K562 (cell line): ENCODE results near the gene TEX54. TPM values are rescaled to one million over a fixed set of nuclear protein-coding genes. Genes with fewer than 3 reads are reported as not detected.

ENCODE experiments used
- ARHGAP35 ChIP-seq: fragments of 450-650 bp; IDR thresholded peaks from 2 replicates; pipeline ENCODE4 v1.6.1; 2018; ENCODE audit not compliant: partially characterized antibody
- ATF1 ChIP-seq, 2 experiments: fragments of 450-650 bp in 1 of 2; IDR thresholded peaks; 2 replicates each; pipeline ENCODE4 v1.6.1; 2016; ENCODE audit warnings: missing compliant biosample characterization in 1 of 2, missing genetic modification characterization in 1 of 2
- CBX3 ChIP-seq, 2 experiments: IDR thresholded peaks; 1 replicate in 1 of 2; 2 replicates in 1 of 2; pipeline ENCODE4 v1.6.1; 2012; ENCODE audit warnings: inconsistent platforms in 2 of 2, low read length in 2 of 2, borderline replicate concordance in 1 of 2, control low read depth in 1 of 2
- EZH2 ChIP-seq: IDR thresholded peaks from 2 replicates; pipeline ENCODE4 v1.6.1; 2012; ENCODE audit warnings: low read depth, mild to moderate bottlenecking, inconsistent platforms, low read length, borderline replicate concordance
- HNRNPLL ChIP-seq: fragments of 200-400 bp; formaldehyde crosslinking; IDR thresholded peaks from 2 replicates; pipeline ENCODE4 v1.6.1; 2017; ENCODE audit warnings: low read length, low read depth, mild to moderate bottlenecking; ENCODE audit not compliant: poor library complexity, severe bottlenecking
- MCM2 ChIP-seq: fragments of 450-650 bp; IDR thresholded peaks from 2 replicates; pipeline ENCODE4 v1.6.1; 2017; ENCODE audit warnings: low read depth, mild to moderate bottlenecking
- MCM7 ChIP-seq, 2 experiments: fragments of 450-650 bp; IDR thresholded peaks; 2 replicates each; pipeline ENCODE4 v1.6.1; 2016 to 2018
- MTF1 ChIP-seq: fragments of 250-450 bp; sonication (Bioruptor Pico); IDR thresholded peaks from 2 replicates; pipeline ENCODE4 v1.9.0; 2021; ENCODE audit warnings: moderate library complexity, mild to moderate bottlenecking, inconsistent platforms, borderline replicate concordance
- MXI1 ChIP-seq: IDR thresholded peaks from 2 replicates; pipeline ENCODE4 v1.6.1; 2011; ENCODE audit warnings: low read depth, mild to moderate bottlenecking, improper control_type of control experiment, low read length
- NCOR1 ChIP-seq: fragments of 450-650 bp; IDR thresholded peaks from 2 replicates; pipeline ENCODE4 v1.6.1; 2016; ENCODE audit warnings: mild to moderate bottlenecking, moderate library complexity
- NR4A1 ChIP-seq, 2 experiments: fragments of 250-450 bp in 1 of 2; fragments of 450-650 bp in 1 of 2; sonication (Bioruptor Pico) in 1 of 2; IDR thresholded peaks; 2 replicates each; pipeline versions ENCODE4 v1.4.0 to v1.6.1; 2016 to 2020; ENCODE audit warnings: mild to moderate bottlenecking in 2 of 2, missing compliant biosample characterization in 1 of 2, missing genetic modification characterization in 1 of 2, moderate library complexity in 1 of 2
- PTBP1 ChIP-seq: fragments of 200-400 bp; formaldehyde crosslinking; IDR thresholded peaks from 2 replicates; pipeline ENCODE4 v1.6.1; 2017; ENCODE audit warnings: low read depth, low read length
- RAD51 ChIP-seq: fragments of 450-650 bp; IDR thresholded peaks from 2 replicates; pipeline ENCODE4 v1.7.1; 2016; ENCODE audit warnings: low read depth, mild to moderate bottlenecking, borderline replicate concordance
- RNF2 ChIP-seq: sonication (generic); IDR thresholded peaks from 2 replicates; pipeline ENCODE4 v1.6.1; 2016
- SAFB ChIP-seq: fragments of 200-400 bp; formaldehyde crosslinking; IDR thresholded peaks from 2 replicates; pipeline ENCODE4 v1.6.1; 2017; ENCODE audit warnings: low read depth, low read length, borderline replicate concordance
- TAL1 ChIP-seq: fragments of 450-650 bp; IDR thresholded peaks from 2 replicates; pipeline ENCODE4 v1.6.1; 2016; ENCODE audit warnings: mild to moderate bottlenecking
- TFAM ChIP-seq: fragments of 250-450 bp; sonication (Bioruptor Pico); conservative IDR thresholded peaks from 2 replicates; pipeline ENCODE4 v1.5.0; 2021; ENCODE audit warnings: mild to moderate bottlenecking, moderate library complexity
- U2AF2 ChIP-seq: fragments of 200-400 bp; formaldehyde crosslinking; optimal IDR thresholded peaks from 2 replicates; pipeline ENCODE3; 2017; ENCODE audit warnings: low read depth, mild to moderate bottlenecking, low read length
- ZFP36 ChIP-seq: fragments of 150-350 bp; IDR thresholded peaks from 2 replicates; pipeline ENCODE4 v1.6.1; 2018; ENCODE audit warnings: low read length, low read depth; ENCODE audit not compliant: partially characterized antibody
- ZNF133 ChIP-seq: fragments of 250-450 bp; sonication (Bioruptor Pico); IDR thresholded peaks from 2 replicates; pipeline ENCODE4 v1.4.0; 2020; ENCODE audit warnings: mild to moderate bottlenecking
- ZNF24 ChIP-seq: fragments of 450-650 bp; IDR thresholded peaks from 2 replicates; pipeline ENCODE4 v1.6.1; 2016
- ZNF41 ChIP-seq: fragments of 250-450 bp; sonication (Bioruptor Pico); conservative IDR thresholded peaks from 2 replicates; pipeline ENCODE4 v1.4.0; 2020; ENCODE audit warnings: mild to moderate bottlenecking
- ZNF561 ChIP-seq: fragments of 450-650 bp; formaldehyde crosslinking; conservative IDR thresholded peaks from 2 replicates; pipeline ENCODE4 v1.4.0; 2020; ENCODE audit warnings: mild to moderate bottlenecking, moderate library complexity
- polyA plus RNA-seq, 8 experiments: library from polyadenylated mRNA; depleted of rRNA in 4 of 8; stranded (reverse) in 5 of 8; unstranded in 3 of 8; fragments of >200 nt; fragmentation: Nextera tagmentation in 2 of 8; fragmentation: Illumina TruSeq in 1 of 8; extraction: Ambion mirVana in 2 of 8; extraction: Trizol in 1 of 8; gene quantifications; 2 replicates each; pipeline versions ENCODE4 v1.2.1 to v1.2.3, GENCODE V29; 2011 to 2014; ENCODE audit warnings: inconsistent platforms in 1 of 8, missing spikeins in 1 of 8
- total RNA-seq, 7 experiments: library from RNA; depleted of rRNA in 6 of 7; stranded (reverse); fragments of >200 nt in 6 of 7; fragmentation: Illumina TruSeq in 2 of 7; extraction: Trizol in 2 of 7; gene quantifications; 2 replicates each; pipeline versions ENCODE4 v1.2.1 to v1.2.3, GENCODE V29; 2011 to 2021; ENCODE audit warnings: low replicate concordance in 1 of 7
- TF ChIP-seq, protein P1 (sequence below): fragments of 250-450 bp; sonication (Bioruptor Pico); IDR thresholded peaks from 2 replicates; pipeline ENCODE4 v1.8.0; 2022; ENCODE audit warnings: moderate library complexity, mild to moderate bottlenecking, inconsistent platforms
- TF ChIP-seq, protein P2 (sequence below), 2 experiments: IDR thresholded peaks; 2 replicates each; pipeline ENCODE4 v1.6.1; 2011; ENCODE audit warnings: borderline replicate concordance in 1 of 2, control low read depth in 1 of 2, low read depth in 1 of 2, low read length in 1 of 2, mild to moderate bottlenecking in 1 of 2, mixed read lengths in 1 of 2, moderate library complexity in 1 of 2; ENCODE audit not compliant: insufficient read depth in 1 of 2, insufficient read length in 1 of 2, poor library complexity in 1 of 2, severe bottlenecking in 1 of 2; ENCODE audit errors: extremely low read depth in 1 of 2
- TF ChIP-seq, protein P3 (sequence below), 2 experiments: fragments of 450-650 bp in 1 of 2; sonication (generic) in 1 of 2; formaldehyde crosslinking in 1 of 2; IDR thresholded peaks in 1 of 2; conservative IDR thresholded peaks in 1 of 2; 2 replicates each; pipeline versions ENCODE4 v1.6.1 to v1.8.1; 2016 to 2023; ENCODE audit warnings: mild to moderate bottlenecking in 2 of 2, moderate library complexity in 2 of 2, inconsistent platforms in 1 of 2, missing genetic modification reagents in 1 of 2

The TEX54 gene
- total and polyA plus RNA-seq, 9 of the 15 experiments (the other 6 are each of a cell fraction or from before 2014, with no cell fraction given) = not detected

DNA sequence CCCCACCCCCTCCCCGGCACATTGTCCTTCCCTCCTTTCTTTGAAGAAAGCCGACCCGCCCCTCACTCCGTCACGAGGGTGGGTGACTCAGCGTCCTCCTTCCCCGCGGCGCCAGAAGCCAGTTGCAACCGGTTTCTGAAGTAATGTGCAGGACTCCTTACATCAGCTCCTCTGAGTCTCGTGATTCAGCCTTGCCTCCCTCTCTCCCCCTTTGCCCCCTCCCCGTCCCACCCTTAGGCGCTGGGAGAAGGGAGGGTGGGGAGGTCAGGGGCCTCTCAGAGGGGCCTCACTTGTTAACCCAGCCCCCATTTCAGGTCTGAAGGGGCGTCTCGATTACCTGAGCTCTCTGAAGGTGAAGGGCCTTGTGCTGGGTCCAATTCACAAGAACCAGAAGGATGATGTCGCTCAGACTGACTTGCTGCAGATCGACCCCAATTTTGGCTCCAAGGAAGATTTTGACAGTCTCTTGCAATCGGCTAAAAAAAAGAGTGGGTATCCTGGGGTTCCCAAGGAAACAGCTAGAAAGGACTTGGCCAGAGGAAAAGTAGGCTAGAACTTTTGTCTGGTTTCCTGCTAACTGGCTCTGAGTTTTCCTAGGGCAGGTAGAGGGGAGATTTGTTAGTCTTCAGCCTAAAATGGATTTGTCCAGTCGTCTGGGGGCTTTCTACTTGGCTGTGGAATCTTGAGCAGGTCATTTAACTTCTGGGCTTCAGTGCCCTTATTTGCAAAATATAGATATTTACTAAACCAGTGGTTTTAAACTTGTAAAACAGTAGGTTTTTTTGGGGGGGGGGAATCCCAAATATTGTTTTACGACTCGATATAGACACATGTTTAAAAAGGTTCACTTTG lies 49.2 kb upstream of the TEX54 start (continued):
- no peak for TF ChIP-seq ZNF133 (CRISPR knock-in tag)
- TF ChIP-seq ZNF561 (CRISPR knock-in tag) = no peak
- no peak for TF ChIP-seq EZH2
- no peak for TF ChIP-seq TAL1
- peak; percentile 4; the same call in 1 of the 2 replicates for TF ChIP-seq MXI1
- no peak for TF ChIP-seq MTF1 (CRISPR knock-in tag)
- no peak for TF ChIP-seq MCM7 (IDR thresholded peaks at IDR 0.05)
- 0 out of 2 replicates have a peak, but pooled peaks have one; percentile 73 for TF ChIP-seq RNF2
- TF ChIP-seq, protein P1, sequence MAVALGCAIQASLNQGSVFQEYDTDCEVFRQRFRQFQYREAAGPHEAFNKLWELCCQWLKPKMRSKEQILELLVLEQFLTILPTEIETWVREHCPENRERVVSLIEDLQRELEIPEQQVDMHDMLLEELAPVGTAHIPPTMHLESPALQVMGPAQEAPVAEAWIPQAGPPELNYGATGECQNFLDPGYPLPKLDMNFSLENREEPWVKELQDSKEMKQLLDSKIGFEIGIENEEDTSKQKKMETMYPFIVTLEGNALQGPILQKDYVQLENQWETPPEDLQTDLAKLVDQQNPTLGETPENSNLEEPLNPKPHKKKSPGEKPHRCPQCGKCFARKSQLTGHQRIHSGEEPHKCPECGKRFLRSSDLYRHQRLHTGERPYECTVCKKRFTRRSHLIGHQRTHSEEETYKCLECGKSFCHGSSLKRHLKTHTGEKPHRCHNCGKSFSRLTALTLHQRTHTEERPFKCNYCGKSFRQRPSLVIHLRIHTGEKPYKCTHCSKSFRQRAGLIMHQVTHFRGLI = no peak
- TF ChIP-seq, protein P2, sequence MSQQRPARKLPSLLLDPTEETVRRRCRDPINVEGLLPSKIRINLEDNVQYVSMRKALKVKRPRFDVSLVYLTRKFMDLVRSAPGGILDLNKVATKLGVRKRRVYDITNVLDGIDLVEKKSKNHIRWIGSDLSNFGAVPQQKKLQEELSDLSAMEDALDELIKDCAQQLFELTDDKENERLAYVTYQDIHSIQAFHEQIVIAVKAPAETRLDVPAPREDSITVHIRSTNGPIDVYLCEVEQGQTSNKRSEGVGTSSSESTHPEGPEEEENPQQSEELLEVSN (IDR thresholded peaks at IDR 0.05; ENCODE audit: borderline replicate concordance in 1 of 2, extremely low read depth in 1 of 2, insufficient read depth in 1 of 2, insufficient read length in 1 of 2, low read depth in 1 of 2, low read length in 1 of 2, poor library complexity in 1 of 2, severe bottlenecking in 1 of 2) = peak in 1 of 2 experiments; percentile 82
- no peak for TF ChIP-seq MCM2
- no peak for TF ChIP-seq ATF1 (CRISPR knock-in tag; IDR thresholded peaks at IDR 0.05)
- no peak for TF ChIP-seq ATF1 (tag; IDR thresholded peaks at IDR 0.05)
- TF ChIP-seq NCOR1 = peak; percentile 72
- TF ChIP-seq ZFP36 = no peak
- TF ChIP-seq U2AF2 = no peak
- no peak for TF ChIP-seq NR4A1 (CRISPR knock-in tag; IDR thresholded peaks at IDR 0.05)
- no peak for TF ChIP-seq NR4A1 (tag; IDR thresholded peaks at IDR 0.05)
- TF ChIP-seq TFAM (CRISPR knock-in tag) = no peak
- no peak for TF ChIP-seq HNRNPLL
- TF ChIP-seq PTBP1 = no peak
- TF ChIP-seq ZNF41 = no peak
- TF ChIP-seq CBX3 (IDR thresholded peaks at IDR 0.05; ENCODE audit: borderline replicate concordance in 1 of 2, low read length in 2 of 2) = no peak
- TF ChIP-seq RAD51 = peak; percentile 71
- no peak for TF ChIP-seq ZNF24
- TF ChIP-seq, protein P3, sequence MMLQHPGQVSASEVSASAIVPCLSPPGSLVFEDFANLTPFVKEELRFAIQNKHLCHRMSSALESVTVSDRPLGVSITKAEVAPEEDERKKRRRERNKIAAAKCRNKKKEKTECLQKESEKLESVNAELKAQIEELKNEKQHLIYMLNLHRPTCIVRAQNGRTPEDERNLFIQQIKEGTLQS (IDR thresholded peaks at IDR 0.05) = peak; percentile 97
- TF ChIP-seq, protein P3 (CRISPR knock-in tag; conservative IDR thresholded peaks at IDR 0.05) = no peak
- no peak for TF ChIP-seq ARHGAP35
- no peak for TF ChIP-seq SAFB
